Measurements from ENCODE around the gene CCDC122. TPM values are rescaled to one million over a fixed set of nuclear protein-coding genes. Genes with fewer than 3 reads are reported as not detected.

CCDC122 gene
- total and polyA plus RNA-seq, 2 of the 8 experiments (the other 6 are each of a cell fraction or from before 2014, with no cell fraction given), result 2.9 to 5.8 TPM

DNA sequence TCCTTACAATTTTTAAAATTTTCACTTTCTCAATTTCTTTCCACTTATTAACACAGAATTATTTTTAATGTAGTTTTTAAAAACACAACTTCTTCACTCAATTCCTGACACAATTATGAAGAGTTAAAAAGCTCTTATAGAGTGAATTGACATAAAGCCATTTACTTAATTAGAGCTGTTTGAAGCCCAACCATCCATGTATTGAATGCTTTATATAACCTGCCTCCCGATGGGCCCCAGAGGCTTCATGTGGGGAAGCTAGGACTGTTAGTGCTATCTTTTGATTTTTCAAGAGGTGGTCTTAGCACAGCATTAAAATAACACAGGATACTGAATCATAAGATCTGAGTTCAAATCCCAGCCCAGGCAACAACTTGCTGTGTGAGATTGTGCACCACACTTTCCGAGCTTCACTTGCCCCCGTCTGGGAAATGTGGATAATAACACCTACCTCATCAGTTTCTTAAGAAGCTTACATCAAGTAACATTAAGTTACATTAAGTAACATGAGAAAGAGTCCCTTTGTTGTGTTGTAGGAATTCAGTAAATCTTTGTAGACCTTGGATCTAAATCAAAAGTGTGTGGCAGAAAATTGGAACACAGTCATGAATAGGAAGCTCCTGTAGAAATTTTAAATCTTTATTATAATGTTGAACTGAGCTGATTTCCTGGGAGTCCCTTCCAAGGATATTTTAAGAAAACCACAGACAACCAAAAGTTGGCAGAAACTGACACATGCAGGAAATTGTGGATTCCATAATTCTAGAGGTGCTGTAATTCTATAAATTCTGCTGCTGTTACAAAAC, 87.3 kb downstream of the CCDC122 start:
- H3K4ac ChIP-seq (replicated peaks; ENCODE audit: insufficient read length, low read depth, low read length), result no peak overlapping the region
- CTCF ChIA-PET (ENCODE audit: partially characterized antibody), result interaction anchor here (1.1 to 5.6 kb wide), 5 partner anchors 12 to 820 kb away, joined by 3 to 28 read pairs (median 3); no protein-coding TSS in a partner anchor
- FAIRE-seq, result no peak
- H2BK15ac ChIP-seq (ENCODE audit: low read length), result no peak overlapping the region
- H3K9me3 ChIP-seq (ENCODE audit: insufficient read depth in 2 of 2, low read depth in 1 of 2, low read length in 1 of 2), result no peaks in the 10 kb centered on the region
- no peak for DNase-seq (ENCODE audit: low read depth in 1 of 2, low spot score in 2 of 2)
- no peak overlapping the region for H2BK12ac ChIP-seq (ENCODE audit: low read depth, low read length)
- no peak overlapping the region for H3K56ac ChIP-seq (replicated peaks; ENCODE audit: insufficient read length, low read depth, low read length)
- no peak overlapping the region for H3K23ac ChIP-seq (ENCODE audit: insufficient read length)
- H2BK120ac ChIP-seq (replicated peaks; ENCODE audit: low read depth, low read length), result no peak overlapping the region
- H2BK20ac ChIP-seq (ENCODE audit: low read length), result no peak overlapping the region
- peaks cover 4% of the 10 kb centered on the region; the same call in 1 of the 2 replicates for H3K23me2 ChIP-seq (ENCODE audit: low read depth, low read length)
- no peak overlapping the region for H2AK5ac ChIP-seq (ENCODE audit: low read depth, low read length)
- WGBS, 2 experiments (ENCODE audit: extremely low coverage in 1 of 2, insufficient coverage in 1 of 2, insufficient read length in 1 of 2, insufficient replicate concordance in 2 of 2, low coverage in 1 of 2, low lambda C conversion rate in 2 of 2, missing lambda C conversion rate in 1 of 2), result 86% methylated on average over 3 of the region's 3 CpGs; no CpG with 5 or more reads in 1 of the 2 experiments
- H2AFZ ChIP-seq (ENCODE audit: low read length), result no peak overlapping the region
- H3K79me1 ChIP-seq (ENCODE audit: low read depth, low read length), result no peaks in the 10 kb centered on the region
- peaks cover 2 to 6% (median 4%) of the 10 kb centered on the region in 4 experiments; a peak in 3 of 7 replicates for H3K4me1 ChIP-seq (replicated peaks in 1 of 4; ENCODE audit: control insufficient read depth in 3 of 4, insufficient read depth in 4 of 4, low read length in 3 of 4)
- POLR2A ChIA-PET (ENCODE audit: partially characterized antibody), result no interaction called here
- H4K8ac ChIP-seq (ENCODE audit: extremely low read depth, insufficient read depth, low read length), result no peak overlapping the region
- H3K9ac ChIP-seq (replicated peaks in 1 of 4; ENCODE audit: extremely low read depth in 1 of 4, low read depth in 3 of 4, low read length in 3 of 4), result no peak overlapping the region
- H4K91ac ChIP-seq (replicated peaks; ENCODE audit: insufficient read length, low read length), result no peak overlapping the region
- no peak overlapping the region for H3K18ac ChIP-seq (ENCODE audit: extremely low read depth, low read length)
- peaks cover 3 to 10% (median 9%) of the 10 kb centered on the region in 4 experiments for H3K27me3 ChIP-seq (replicated peaks in 1 of 4; ENCODE audit: control insufficient read depth in 3 of 4, extremely low read depth in 1 of 4, insufficient read depth in 3 of 4, low read length in 3 of 4)
- H3K14ac ChIP-seq (ENCODE audit: insufficient read length), result no peak overlapping the region
- no peak overlapping the region for H4K5ac ChIP-seq (ENCODE audit: insufficient read length, low read depth, low read length)
- H3K4me2 ChIP-seq (ENCODE audit: insufficient read depth in 1 of 2, low read depth in 2 of 2, low read length in 2 of 2), result no peak overlapping the region
- no peak overlapping the region for H2BK5ac ChIP-seq (ENCODE audit: low read depth, low read length)
- no peaks in the 10 kb centered on the region for H3K36me3 ChIP-seq (ENCODE audit: control insufficient read depth in 2 of 4, insufficient read depth in 4 of 4, low read length in 3 of 4)
- no peak overlapping the region for H3K4me3 ChIP-seq (ENCODE audit: extremely low read depth in 1 of 4, insufficient read depth in 2 of 4, low read depth in 3 of 4, low read length in 4 of 4)
- H3K79me2 ChIP-seq (ENCODE audit: control insufficient read depth in 1 of 2, insufficient read depth in 2 of 2, low read length in 2 of 2), result no peaks in the 10 kb centered on the region
- H4K20me1 ChIP-seq (replicated peaks in 1 of 2; ENCODE audit: control insufficient read depth in 1 of 2, insufficient read depth in 2 of 2, low read length in 2 of 2), result no peaks in the 10 kb centered on the region
- no peak overlapping the region for H3K27ac ChIP-seq (ENCODE audit: low read depth, low read length)
- TF ChIP-seq GTF2F1 (IDR thresholded peaks at IDR 0.05; ENCODE audit: borderline replicate concordance, low read depth, low read length), result no peak
- no peak for TF ChIP-seq POLR2A (IDR thresholded peaks at IDR 0.05; ENCODE audit: control extremely low read depth in 1 of 2, low read depth in 2 of 2, low read length in 2 of 2)
- no peak for TF ChIP-seq CHD1 (IDR thresholded peaks at IDR 0.05; ENCODE audit: low read depth, low read length)
- no peak for TF ChIP-seq EZH2 (IDR thresholded peaks at IDR 0.05; ENCODE audit: low read depth, low read length, severe bottlenecking)
- TF ChIP-seq TCF12 (IDR thresholded peaks at IDR 0.05; ENCODE audit: low read depth, low read length), result no peak
- TF ChIP-seq SIX5 (IDR thresholded peaks at IDR 0.05; ENCODE audit: low read depth, low read length), result no peak
- no peak for TF ChIP-seq GABPA (IDR thresholded peaks at IDR 0.05; ENCODE audit: borderline replicate concordance, insufficient read depth, low read length)
- TF ChIP-seq SRF (IDR thresholded peaks at IDR 0.05; ENCODE audit: low read depth, low read length), result no peak
- no peak for TF ChIP-seq CREB1 (IDR thresholded peaks at IDR 0.05)
- TF ChIP-seq TAF1 (IDR thresholded peaks at IDR 0.05; ENCODE audit: low read depth, low read length), result no peak
- TF ChIP-seq ASH2L (IDR thresholded peaks at IDR 0.05; ENCODE audit: low read length), result no peak
- no peak for TF ChIP-seq FOSL1 (IDR thresholded peaks at IDR 0.05; ENCODE audit: insufficient read depth, low read depth, low read length)
- TF ChIP-seq SP2 (IDR thresholded peaks at IDR 0.05; ENCODE audit: low read length), result no peak
- TF ChIP-seq EGR1 (IDR thresholded peaks at IDR 0.05; ENCODE audit: borderline replicate concordance, low read depth, low read length), result no peak
- TF ChIP-seq CBX5 (IDR thresholded peaks at IDR 0.05; ENCODE audit: low read depth, low read length), result no peak
